H1 (cell line): Measurements from ENCODE around the gene CLPX.

ENCODE experiments used
- EP300 ChIP-seq, 2 experiments: IDR thresholded peaks; 1 replicate in 1 of 2; 2 replicates in 1 of 2; pipeline ENCODE4 v1.6.1; 2011 to 2012; ENCODE audit warnings: low read depth in 2 of 2, low read length in 2 of 2, mild to moderate bottlenecking in 2 of 2, borderline replicate concordance in 1 of 2, inconsistent platforms in 1 of 2, moderate library complexity in 1 of 2
- EZH2 ChIP-seq: fragments of 200-600 bp; sonication (generic); IDR thresholded peaks from 2 replicates; pipeline ENCODE4 v1.7.1; 2012; ENCODE audit warnings: low read depth, mild to moderate bottlenecking, moderate library complexity, low read length, inconsistent platforms; ENCODE audit not compliant: severe bottlenecking
- HDAC6 ChIP-seq: IDR thresholded peaks from one replicate; pipeline ENCODE4 v1.7.1; 2012; ENCODE audit warnings: low read depth, mild to moderate bottlenecking, inconsistent platforms, low read length, moderate library complexity
- KDM5A ChIP-seq: fragments of 200-600 bp; IDR thresholded peaks from 2 replicates; pipeline ENCODE4 v1.7.1; 2012; ENCODE audit warnings: mild to moderate bottlenecking, low read length, inconsistent platforms, mixed read lengths
- POLR2A ChIP-seq, 2 experiments: IDR thresholded peaks; 1 replicate in 1 of 2; 2 replicates in 1 of 2; pipeline ENCODE4 v1.6.1; 2011; ENCODE audit warnings: low read depth in 2 of 2, low read length in 2 of 2, mild to moderate bottlenecking in 2 of 2; ENCODE audit errors: control extremely low read depth in 1 of 2
- POLR2AphosphoS5 ChIP-seq: IDR thresholded peaks from 2 replicates; pipeline ENCODE4 v1.6.1; 2011; ENCODE audit warnings: low read depth, low read length
- RBBP5 ChIP-seq: IDR thresholded peaks from 2 replicates; pipeline ENCODE4 v1.7.1; 2012; ENCODE audit warnings: low read depth, mild to moderate bottlenecking, inconsistent platforms, low read length, moderate library complexity, borderline replicate concordance
- USF2 ChIP-seq: IDR thresholded peaks from 2 replicates; pipeline ENCODE4 v1.6.1; 2011; ENCODE audit warnings: low read length, improper control_type of control experiment
- YY1 ChIP-seq: IDR thresholded peaks from 2 replicates; pipeline ENCODE4 v1.6.1; 2011; ENCODE audit warnings: low read depth, mild to moderate bottlenecking, low read length
- TF ChIP-seq, protein P1 (sequence below), 3 experiments: IDR thresholded peaks; 1 replicate in 2 of 3; 2 replicates in 1 of 3; pipeline versions ENCODE4 v1.5.1 to v1.6.1; 2011; ENCODE audit warnings: low read length in 3 of 3, mild to moderate bottlenecking in 3 of 3, inconsistent platforms in 2 of 3, low read depth in 1 of 3, moderate library complexity in 1 of 3; ENCODE audit not compliant: insufficient read depth in 1 of 3; ENCODE audit errors: control extremely low read depth in 1 of 3

- TF ChIP-seq, protein P1, sequence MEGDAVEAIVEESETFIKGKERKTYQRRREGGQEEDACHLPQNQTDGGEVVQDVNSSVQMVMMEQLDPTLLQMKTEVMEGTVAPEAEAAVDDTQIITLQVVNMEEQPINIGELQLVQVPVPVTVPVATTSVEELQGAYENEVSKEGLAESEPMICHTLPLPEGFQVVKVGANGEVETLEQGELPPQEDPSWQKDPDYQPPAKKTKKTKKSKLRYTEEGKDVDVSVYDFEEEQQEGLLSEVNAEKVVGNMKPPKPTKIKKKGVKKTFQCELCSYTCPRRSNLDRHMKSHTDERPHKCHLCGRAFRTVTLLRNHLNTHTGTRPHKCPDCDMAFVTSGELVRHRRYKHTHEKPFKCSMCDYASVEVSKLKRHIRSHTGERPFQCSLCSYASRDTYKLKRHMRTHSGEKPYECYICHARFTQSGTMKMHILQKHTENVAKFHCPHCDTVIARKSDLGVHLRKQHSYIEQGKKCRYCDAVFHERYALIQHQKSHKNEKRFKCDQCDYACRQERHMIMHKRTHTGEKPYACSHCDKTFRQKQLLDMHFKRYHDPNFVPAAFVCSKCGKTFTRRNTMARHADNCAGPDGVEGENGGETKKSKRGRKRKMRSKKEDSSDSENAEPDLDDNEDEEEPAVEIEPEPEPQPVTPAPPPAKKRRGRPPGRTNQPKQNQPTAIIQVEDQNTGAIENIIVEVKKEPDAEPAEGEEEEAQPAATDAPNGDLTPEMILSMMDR (IDR thresholded peaks at IDR 0.05; ENCODE audit: control extremely low read depth in 1 of 3, insufficient read depth in 1 of 3, low read depth in 1 of 3, low read length in 3 of 3) = no peak
- TF ChIP-seq YY1 (no peak), RBBP5 (no peak), KDM5A (no peak), POLR2AphosphoS5 (no peak), HDAC6 (no peak), POLR2A (IDR thresholded peaks at IDR 0.05; ENCODE audit: control extremely low read depth in 1 of 2, low read depth in 2 of 2, low read length in 2 of 2) (no peak), EP300 (IDR thresholded peaks at IDR 0.05; ENCODE audit: borderline replicate concordance in 1 of 2, low read depth in 2 of 2, low read length in 2 of 2) (no peak), USF2 (no peak), EZH2 (no peak)
Observed at GRCh38 chr15:65195548-65195923, 10.4 kb upstream of the CLPX start.
